ENCODE data around the gene HS3ST5. TPM values are rescaled to one million over a fixed set of nuclear protein-coding genes. Genes with fewer than 3 reads are reported as not detected.

HS3ST5 gene
- polyA plus RNA-seq, 4 donors = 0.66 to 1.0 (median 0.88) TPM

DNA sequence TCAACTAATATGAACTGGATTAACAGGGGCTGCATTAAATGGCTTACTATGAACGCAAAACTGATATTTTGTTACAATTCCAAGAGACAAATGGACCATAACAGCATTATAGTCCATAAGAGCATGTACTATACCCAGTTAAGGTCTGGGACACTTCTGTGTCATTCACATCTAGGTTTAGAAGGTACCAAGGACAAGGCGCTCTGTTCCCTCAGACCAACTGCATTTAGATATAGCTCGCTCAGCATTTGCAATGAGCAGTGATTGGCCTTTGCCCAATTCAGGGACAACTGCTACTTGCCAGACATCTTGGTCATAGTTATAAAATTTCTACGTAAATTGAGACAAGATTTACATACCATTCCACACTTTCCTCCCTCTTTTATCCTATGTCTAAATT is 132.4 kb downstream of the HS3ST5 start:
- DNase-seq (ENCODE audit: low read depth in 4 of 4, low spot score in 3 of 4) = no peak

DNA sequence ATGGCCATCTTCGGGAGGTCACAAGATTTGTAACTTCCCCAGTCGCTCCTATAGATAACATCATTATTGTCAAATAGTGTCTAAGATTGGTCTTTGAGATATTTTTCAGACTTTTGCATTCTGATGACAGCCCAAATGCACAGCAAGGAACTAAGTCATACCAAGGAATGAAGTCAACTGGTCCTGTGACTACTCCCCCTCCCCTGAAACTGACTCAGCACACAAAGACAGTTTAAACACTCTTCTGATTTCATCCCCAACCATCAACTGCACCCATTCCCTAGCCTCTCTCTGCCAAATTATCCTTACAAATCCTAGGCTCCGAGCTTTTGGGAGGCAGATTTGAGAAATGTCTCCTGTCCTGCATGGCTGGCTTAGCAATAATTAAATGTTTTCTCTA is 139.4 kb downstream of the HS3ST5 start:
- DNase-seq (ENCODE audit: low read depth in 4 of 4, low spot score in 3 of 4) = no peak

DNA sequence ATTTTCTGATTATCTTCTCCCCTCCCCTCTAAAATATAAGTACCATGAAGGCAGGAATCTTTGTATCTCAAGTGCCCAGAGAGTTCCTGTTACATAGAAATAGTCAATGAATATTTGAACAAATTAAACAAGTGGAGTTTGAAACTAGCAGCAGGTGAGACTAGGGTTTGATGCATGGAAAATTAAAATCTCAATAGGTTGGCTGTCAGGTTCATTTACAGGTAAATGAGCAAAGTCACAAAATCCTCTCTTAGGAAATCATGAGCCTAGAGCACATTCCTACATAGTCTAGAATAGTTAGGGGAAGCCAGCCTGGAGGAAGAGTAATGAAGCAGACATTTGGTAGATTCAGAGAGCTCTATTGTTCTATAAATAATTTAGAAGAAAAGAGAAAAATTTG is 140.4 kb downstream of the HS3ST5 start:
- no peak for DNase-seq (ENCODE audit: low read depth in 4 of 4, low spot score in 3 of 4)

DNA sequence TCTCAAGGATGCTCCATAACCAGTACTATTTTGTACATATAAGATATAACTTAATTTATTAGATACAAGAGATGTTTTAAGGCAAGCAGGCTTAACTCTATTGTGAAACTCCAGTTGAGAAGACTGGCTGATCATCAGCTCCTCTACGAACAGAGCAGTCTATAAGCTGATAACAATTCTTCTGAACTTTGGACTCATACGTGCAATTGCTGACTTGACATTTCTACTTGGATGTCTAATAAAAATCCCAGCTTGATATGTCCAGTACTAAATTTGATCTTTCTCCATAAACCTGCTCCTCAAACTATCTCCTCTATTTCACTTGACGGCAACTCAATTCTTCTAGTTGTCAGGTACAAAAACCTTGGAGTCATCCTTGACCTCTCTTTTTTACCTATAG is 141.9 kb downstream of the HS3ST5 start:
- no peak for DNase-seq (ENCODE audit: low read depth in 4 of 4, low spot score in 3 of 4)

DNA sequence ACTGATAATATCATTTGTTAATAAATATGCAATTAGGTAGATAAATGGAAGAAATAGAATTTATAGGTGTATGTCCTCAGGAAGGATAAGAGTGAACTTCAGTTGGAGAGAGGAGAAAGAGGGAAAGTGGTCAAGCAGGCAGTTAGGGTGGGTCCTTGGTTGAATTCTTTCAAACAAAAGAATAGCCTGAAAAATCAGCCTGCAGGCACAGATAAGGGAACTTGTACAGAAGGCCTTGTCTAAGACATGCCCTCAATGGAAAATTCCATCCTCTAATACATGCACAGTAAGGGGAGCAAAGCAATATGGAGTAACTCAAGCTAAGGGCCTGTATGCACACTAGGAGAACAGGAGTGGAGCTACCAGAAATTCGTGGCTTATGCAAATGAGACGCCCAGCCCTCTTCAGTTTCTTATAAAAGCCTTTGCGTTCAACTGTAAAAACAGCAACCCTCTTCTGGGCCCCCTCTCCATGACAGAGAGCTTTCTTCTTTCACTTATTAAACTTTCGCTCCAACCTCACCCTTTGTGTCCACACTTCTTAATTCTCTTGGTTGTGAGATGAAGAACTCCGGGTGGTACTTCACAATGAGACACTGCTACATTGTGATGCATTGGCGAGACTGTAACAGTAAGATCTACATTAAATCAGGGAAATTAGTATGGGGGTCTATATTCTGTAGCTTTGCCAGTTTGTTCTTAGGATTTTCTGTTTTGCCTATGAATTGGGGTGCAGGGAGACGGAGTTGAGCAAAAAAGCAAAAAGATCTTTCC is 147.0 kb downstream of the HS3ST5 start:
- DNase-seq (ENCODE audit: low read depth in 4 of 4, low spot score in 3 of 4) = no peak

DNA sequence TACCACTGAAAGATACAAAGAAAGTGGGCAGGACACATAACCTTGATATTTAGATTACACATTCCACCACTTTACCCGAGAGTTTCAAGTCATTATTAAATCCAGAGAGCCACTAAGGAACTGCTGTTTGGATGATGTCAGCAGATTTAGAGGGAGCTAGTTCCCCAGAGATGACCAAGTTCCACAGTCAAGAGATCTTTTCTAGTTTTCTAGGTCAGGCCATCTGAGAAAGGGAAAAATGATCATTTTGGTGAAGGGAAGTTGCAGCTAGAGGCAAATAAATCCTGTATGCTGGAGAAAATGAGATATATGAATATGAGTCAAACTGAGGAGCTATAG is 147.8 kb downstream of the HS3ST5 start:
- DNase-seq (ENCODE audit: low read depth in 4 of 4, low spot score in 3 of 4) = no peak

DNA sequence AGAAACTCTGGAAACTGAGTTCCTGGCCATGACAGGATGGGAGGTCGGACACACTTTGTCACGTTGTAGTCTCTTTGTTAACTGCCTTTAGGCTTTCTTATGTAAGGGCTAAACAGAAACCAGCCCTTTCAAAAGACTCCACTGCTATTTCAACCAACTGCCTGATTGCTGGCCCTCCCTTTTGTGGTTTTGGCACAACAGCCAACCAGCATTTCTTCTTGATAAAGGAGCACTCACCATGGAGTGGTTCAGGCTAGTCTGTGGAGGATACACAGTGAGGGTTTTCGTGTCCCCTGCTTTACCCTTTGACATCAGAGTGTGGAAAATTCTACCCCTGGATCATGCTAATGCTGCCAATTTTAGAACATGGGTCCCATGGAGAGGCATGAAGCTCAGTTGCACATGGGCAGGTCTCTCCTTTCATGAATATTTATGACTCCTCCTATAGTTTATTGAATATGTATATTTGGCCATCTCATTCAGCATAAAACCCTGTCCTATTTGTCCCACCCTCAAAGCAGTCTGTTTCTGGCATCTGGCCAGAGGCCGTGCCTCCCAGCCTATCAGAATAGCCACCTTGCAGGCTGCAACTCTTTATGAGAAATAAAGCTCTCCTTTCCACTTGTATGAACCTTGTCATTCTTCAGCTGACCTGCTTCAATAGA is 148.3 kb downstream of the HS3ST5 start:
- no peak for DNase-seq (ENCODE audit: low read depth in 4 of 4, low spot score in 3 of 4)

DNA sequence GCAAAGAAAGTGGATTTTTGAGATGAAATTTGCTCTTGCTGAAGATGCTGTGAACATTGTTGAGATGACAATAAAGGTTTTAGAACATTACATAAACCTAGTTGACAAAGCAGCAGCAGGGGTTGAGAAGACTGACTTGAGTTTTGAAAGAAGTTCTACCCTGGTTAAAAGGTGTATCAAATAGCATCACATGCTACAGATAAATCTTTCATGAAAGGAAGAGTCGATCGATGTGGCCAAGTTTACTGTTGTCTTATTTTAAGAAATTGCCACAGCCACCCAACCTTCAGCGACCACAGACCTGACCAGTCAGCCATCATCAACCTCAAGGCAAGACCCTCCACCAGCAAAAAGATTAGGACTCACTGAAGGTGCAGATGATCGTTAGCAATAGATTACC is 155.3 kb downstream of the HS3ST5 start:
- DNase-seq (ENCODE audit: low read depth in 4 of 4, low spot score in 3 of 4) = no peak

DNA sequence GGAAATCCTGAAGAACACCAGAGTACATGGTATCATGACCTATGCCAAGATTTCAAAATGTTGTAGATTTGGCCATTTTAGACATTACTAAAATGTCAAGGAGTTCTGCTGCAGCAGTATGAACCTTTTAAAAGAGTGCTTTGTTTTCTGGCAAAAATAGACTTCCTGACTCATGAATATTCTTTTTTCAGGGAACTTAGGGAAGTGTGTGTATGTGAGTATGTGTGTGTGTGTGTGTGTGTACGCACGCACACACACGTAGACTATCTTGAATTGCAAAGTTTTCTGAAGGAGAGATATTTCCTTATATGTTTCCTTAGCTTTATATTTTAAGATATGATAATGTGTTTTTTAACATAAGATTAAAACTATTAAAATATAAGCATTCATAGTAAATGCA is 161.2 kb downstream of the HS3ST5 start:
- DNase-seq (ENCODE audit: low read depth in 4 of 4, low spot score in 3 of 4) = no peak

DNA sequence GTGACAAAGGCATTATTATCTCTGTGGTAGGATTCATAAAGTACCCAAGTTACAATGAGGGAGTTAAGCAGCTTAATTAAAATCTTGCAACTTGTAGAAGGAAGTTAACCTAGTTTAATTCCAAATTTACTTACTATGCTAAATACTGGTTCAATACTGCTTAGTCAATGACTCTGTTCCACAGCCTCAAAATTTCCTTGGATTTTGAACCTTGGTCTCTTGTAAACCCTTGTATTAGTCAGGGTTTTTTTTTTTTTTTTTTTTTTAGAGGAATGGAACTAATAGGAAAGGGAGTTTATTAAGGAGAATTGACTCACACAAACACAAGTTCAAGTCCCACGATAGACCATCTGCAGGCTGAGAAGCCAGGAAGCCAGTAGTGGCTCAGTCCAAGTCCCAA is 163.4 kb downstream of the HS3ST5 start:
- DNase-seq (ENCODE audit: low read depth in 4 of 4, low spot score in 3 of 4) = no peak

DNA sequence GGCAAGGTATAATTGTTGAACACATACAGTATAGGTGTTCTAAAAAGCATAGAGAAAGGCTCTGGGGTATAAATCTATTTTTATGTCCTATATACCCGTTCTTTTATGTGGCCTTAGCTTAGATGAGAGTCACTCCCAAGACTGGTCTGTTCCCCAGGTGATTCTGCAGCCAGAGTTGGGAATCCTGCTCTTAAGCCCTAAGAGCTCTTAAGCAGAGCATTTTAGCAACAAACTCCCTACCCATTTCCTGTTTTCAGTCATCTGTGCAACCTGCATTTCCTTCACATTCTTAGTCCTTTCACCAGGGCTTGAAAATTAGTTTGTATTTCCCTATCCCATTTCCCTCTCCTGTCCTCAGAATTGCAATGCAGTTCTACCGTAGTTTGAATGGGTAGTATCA is 166.1 kb downstream of the HS3ST5 start:
- no peak for DNase-seq (ENCODE audit: low read depth in 4 of 4, low spot score in 3 of 4)

DNA sequence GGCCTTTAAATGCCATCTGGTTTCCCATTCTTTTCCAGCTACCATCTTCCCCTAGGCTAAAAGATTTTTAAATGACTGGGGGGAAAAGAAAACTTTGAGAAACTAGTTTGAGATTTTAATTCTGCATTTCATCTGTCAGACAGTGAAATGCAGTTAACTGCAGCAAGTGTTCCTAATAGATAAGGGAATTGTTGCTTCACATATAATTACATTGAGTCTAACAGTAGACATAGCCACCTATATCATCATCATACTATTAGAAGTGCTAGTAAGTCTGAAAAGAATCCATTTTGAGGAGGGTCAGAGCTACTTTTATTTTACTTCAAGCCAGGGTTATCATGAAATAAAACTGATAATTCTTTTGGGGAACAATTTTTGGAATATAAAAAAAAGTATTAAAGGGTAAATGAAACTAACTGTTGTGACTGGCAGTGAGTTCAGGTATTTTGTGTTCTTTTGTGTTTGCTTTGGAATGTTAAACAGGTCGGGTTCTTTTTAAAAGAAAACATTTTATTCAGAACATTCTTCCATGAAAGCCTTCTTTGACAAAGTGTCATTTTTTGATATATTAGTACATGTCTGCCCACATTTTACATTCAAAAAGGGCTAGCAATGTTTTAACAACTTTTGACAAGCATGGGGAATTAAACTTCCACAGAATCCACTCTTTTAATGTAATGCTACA is 170.1 kb downstream of the HS3ST5 start:
- DNase-seq (ENCODE audit: low read depth in 4 of 4, low spot score in 3 of 4) = no peak

DNA sequence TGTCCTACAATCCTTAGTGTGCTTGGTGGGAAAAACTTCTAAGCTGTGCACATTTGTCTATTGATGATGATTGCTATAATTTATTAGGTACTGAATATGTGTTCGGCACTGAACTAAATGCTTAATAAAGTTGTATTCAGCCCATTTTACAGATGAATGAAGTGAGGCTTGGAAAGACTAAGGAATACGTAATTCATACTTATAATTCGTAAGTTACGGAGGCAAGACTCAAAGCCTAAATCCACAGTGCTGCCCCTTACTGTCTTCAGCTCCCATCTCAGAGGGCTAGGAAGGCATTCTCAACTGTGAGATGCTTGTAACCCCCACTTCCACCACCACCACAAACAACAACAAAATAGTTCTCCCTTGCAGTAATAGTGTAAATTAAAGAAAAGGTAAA is 171.3 kb downstream of the HS3ST5 start:
- DNase-seq (ENCODE audit: low read depth in 4 of 4, low spot score in 3 of 4) = no peak

DNA sequence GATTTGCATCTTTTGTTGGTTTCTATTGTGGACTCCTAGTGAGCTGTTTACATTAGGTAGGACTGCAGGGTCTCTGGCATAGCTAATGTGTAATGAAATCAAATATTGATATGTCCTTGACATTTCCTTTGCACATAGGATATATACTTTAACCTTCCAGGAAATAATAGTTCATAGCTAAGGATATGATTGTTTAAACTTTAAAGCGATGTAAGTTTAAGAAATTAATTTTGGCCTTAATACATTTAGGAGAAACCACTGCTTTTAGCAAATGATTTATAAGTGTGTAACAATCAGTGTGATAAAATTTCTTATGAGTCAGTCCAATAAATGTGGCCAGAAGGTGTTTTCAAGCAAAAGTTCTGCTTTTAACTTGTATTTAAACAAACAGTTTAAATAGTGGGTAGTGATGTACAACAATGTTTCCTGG is 171.8 kb downstream of the HS3ST5 start:
- DNase-seq (ENCODE audit: low read depth in 4 of 4, low spot score in 3 of 4) = no peak

DNA sequence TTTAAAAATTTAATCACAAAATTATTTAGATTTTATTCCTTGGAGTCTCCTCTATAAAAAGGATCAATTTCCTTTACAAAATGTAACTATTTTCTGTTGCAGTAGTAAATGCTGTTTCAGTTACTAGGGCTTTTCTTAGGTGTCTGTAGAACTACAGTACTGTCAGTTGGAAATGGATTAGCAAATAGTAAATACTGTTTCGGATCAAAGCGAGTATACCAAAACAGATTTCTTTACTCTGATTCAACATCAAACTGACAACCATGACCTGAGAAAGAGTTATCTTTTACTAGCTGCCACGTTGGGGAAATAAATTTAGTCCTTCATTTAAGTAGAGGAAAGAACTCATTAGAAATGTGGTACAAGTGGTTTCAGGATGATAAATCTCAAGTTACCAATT is 172.5 kb downstream of the HS3ST5 start:
- no peak for DNase-seq (ENCODE audit: low read depth in 4 of 4, low spot score in 3 of 4)

DNA sequence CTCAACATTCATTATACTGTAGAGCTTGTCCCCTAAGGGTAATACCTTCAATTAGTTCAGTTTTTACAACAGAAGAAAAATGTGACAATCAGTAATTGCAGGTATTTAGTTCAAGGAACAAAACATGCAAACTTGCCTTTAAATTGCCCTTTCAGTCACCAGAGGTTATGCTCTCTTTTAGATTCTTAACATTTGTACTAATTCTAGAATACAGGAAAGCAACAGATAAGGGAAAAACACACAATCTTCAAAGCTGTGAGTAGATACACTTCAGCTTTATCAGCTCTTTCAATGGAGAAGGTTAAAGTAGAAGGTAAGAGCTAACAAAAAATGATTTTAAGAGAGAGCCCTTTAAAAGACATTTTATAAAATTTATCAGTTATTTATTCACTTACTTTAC is 173.1 kb downstream of the HS3ST5 start:
- DNase-seq (ENCODE audit: low read depth in 4 of 4, low spot score in 3 of 4) = no peak

DNA sequence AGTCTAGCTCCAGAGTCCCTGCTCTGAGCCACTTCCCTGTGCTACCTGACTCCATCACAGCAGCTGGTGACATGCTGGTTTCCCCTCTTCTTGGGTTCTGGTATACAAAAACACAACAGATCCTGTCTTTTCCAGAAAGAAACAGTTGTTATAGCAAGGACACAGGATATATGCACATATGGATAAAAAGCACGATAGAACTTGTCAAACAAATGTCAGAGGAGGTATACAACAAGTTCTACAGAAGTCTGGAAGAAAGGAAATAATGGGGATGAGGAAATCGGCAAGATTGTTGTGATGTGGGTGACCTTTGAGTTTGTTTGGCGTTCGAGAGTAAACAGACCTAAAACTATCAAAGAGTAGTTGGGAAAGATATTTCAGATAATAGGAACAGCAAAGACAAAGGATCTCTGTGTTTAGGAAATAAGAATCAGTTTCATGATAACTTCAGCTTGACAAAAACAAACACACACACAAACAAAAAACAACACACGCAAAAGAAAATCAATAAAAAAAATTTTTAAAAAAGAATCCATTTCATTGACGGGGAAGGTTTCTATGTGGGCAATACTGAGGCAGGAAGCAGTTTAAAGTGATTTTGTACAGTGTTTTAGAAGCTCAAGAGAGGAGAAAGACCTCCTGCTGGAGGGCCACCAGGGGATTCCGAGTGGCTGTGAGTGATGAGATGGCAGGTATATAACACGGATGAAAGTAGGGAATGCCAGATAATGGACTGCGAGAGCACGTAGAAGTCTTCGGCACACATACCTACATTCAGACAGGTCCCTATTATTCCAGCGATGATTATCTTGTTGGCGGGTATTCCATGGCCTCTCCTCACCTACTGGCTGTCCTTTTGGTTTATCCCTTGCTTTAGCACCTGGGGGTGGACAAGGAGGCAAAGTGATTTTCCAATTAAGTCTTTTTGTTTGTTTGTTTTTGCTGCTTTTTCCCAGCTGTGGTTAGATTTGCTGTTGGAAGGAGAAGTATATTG is 174.9 kb downstream of the HS3ST5 start:
- DNase-seq (ENCODE audit: low read depth in 4 of 4, low spot score in 3 of 4) = no peak

DNA sequence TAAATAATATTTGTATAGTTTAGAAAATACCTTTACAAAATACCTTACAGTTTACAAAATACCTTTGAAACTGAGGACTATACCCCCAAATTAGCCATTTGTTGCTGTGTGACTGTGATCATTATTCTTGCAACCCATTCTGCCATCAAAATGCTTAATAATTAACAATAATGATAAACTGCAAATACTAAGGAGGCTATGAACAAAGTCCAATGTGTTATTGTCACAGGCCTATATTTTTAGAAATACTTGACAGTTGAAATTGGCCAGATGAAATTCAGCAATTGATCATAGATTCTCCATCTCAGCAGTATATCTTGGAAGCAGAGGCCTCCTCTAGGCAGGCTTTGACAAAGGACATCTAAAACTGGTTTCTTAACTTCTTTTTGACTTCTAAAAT is 178.6 kb downstream of the HS3ST5 start:
- DNase-seq (ENCODE audit: low read depth in 4 of 4, low spot score in 3 of 4) = no peak

DNA sequence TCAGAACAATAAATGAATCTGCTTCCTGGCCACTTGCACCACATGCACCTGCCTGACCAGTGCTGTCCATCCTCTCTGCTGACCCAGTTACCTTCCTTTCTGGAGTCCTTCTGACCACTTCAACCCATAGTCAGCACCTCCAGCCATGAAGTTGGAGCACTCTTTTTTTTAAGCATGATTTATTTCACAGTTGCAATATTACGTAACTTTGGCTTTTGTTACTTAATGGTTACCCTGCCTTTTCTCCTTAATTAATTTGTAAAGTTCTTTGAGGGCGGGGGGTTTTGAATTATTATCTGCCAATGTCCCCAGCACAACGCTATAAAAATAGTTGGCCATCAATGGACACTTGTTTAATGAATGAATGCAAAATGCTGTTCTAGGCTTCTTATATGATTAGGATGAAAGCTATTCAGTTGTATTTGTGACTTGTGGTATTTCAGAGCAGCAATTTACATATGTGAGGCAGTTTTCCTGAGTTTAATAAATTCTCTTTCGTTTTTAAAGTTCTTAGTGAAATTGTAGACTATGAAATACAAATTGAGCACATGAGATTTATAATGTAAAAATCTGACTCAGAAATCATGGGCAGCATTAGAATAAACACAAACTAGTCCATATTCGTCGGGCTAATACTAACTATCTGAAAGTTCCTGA is 180.0 kb downstream of the HS3ST5 start:
- DNase-seq (ENCODE audit: low read depth in 4 of 4, low spot score in 3 of 4) = no peak

DNA sequence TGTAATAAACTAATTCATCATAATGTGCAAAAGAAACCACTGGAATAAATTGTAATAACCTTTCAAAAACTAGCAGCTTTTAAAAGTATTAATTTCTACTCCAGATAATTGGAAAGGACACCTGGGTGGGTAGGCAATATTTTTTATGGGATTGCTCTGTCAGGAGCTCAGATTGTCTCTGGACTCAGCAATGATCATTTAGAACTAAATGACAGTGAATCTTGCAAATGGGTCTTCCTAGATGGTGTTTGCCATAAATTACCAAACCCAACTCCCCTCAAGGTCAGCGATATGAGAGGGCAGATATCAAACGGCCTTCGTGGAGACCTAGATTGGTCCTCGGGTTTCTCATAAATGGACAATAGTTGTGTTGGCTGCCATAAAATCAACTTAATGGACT is 181.9 kb downstream of the HS3ST5 start:
- DNase-seq (ENCODE audit: low read depth in 4 of 4, low spot score in 3 of 4) = no peak

Measured in left renal pelvis (tissue), 4 donors.